Loucy (cell line): Measurements from ENCODE around the gene FAM117B.
"Not testable (repeated sequence)": the region's sequence is repeated elsewhere in the genome, so short reads cannot be mapped to it uniquely, and the experiment has no call there.

Experiments
- H2AFZ ChIP-seq: fragments of 200-600 bp; sonication (generic); 2 replicates; pipeline ENCODE4 v1.6.0; 2016; ENCODE audit warnings: antibody characterized with exemption, mild to moderate bottlenecking, low read length, moderate library complexity
- H3F3A ChIP-seq: fragments of 200-600 bp; 2 replicates; pipeline ENCODE4 v1.6.0; 2016; ENCODE audit warnings: antibody characterized with exemption, low read depth, mild to moderate bottlenecking
- H3K27me3 ChIP-seq: fragments of 200-600 bp; sonication (generic); 2 replicates; pipeline ENCODE4 v1.6.1; 2014; ENCODE audit warnings: low read length, mild to moderate bottlenecking; ENCODE audit not compliant: insufficient read depth, poor library complexity, severe bottlenecking
- H3K36me3 ChIP-seq: fragments of 200-600 bp; sonication (generic); 2 replicates; pipeline ENCODE4 v1.6.1; 2016; ENCODE audit warnings: low read length; ENCODE audit not compliant: insufficient read depth
- H3K4me1 ChIP-seq: fragments of 200-600 bp; sonication (generic); 2 replicates; pipeline ENCODE4 v1.5.1; 2014; ENCODE audit warnings: low read length, mild to moderate bottlenecking; ENCODE audit not compliant: insufficient read depth, poor library complexity, severe bottlenecking
- H3K4me2 ChIP-seq: fragments of 200-600 bp; sonication (generic); 2 replicates; pipeline ENCODE4 v1.6.0; 2014; ENCODE audit warnings: antibody characterized with exemption, low read length, low read depth, mild to moderate bottlenecking; ENCODE audit not compliant: poor library complexity, severe bottlenecking
- H3K4me3 ChIP-seq: fragments of 200-600 bp; sonication (generic); 2 replicates; pipeline ENCODE4 v1.5.1; 2014; ENCODE audit warnings: low read length, mild to moderate bottlenecking, mixed read lengths; ENCODE audit not compliant: poor library complexity, severe bottlenecking
- H3K79me2 ChIP-seq: fragments of 200-600 bp; sonication (generic); 2 replicates; pipeline ENCODE4 v1.6.1; 2014; ENCODE audit warnings: low read length; ENCODE audit not compliant: insufficient read depth
- H3K9ac ChIP-seq: fragments of 200-600 bp; sonication (generic); 2 replicates; pipeline ENCODE4 v1.6.0; 2014; ENCODE audit warnings: mild to moderate bottlenecking, low read depth, low read length, moderate library complexity; ENCODE audit not compliant: poor library complexity, severe bottlenecking
- H3K9me2 ChIP-seq: fragments of 200-600 bp; sonication (generic); replicated peaks from 2 replicates; pipeline ENCODE4 v1.6.1; 2016; ENCODE audit warnings: low read depth, low read length, mixed read lengths
- H3K9me3 ChIP-seq: fragments of 200-600 bp; sonication (generic); 2 replicates; pipeline ENCODE4 v1.6.1; 2014; ENCODE audit warnings: mild to moderate bottlenecking, antibody characterized with exemption, low read length, low read depth; ENCODE audit not compliant: insufficient read depth
- H4K20me1 ChIP-seq: fragments of 200-600 bp; sonication (generic); 2 replicates; pipeline ENCODE4 v1.6.0; 2014; ENCODE audit warnings: antibody characterized with exemption, low read length, mild to moderate bottlenecking; ENCODE audit not compliant: insufficient read depth, poor library complexity, severe bottlenecking
- EZH2phosphoT487 ChIP-seq: fragments of 200-600 bp; IDR thresholded peaks from 2 replicates; pipeline ENCODE4 v1.6.1; 2018; ENCODE audit warnings: antibody characterized with exemption, mild to moderate bottlenecking, moderate library complexity, borderline replicate concordance
- TF ChIP-seq, protein P1 (sequence below): fragments of 200-600 bp; sonication (generic); conservative IDR thresholded peaks from 2 replicates; pipeline ENCODE4 v1.5.1; 2014; ENCODE audit warnings: mild to moderate bottlenecking, antibody characterized with exemption, low read length

FAM117B gene

GRCh38 chr2:202797944-202798343 lies 163.2 kb downstream of the FAM117B start:
- TF ChIP-seq, protein P1, sequence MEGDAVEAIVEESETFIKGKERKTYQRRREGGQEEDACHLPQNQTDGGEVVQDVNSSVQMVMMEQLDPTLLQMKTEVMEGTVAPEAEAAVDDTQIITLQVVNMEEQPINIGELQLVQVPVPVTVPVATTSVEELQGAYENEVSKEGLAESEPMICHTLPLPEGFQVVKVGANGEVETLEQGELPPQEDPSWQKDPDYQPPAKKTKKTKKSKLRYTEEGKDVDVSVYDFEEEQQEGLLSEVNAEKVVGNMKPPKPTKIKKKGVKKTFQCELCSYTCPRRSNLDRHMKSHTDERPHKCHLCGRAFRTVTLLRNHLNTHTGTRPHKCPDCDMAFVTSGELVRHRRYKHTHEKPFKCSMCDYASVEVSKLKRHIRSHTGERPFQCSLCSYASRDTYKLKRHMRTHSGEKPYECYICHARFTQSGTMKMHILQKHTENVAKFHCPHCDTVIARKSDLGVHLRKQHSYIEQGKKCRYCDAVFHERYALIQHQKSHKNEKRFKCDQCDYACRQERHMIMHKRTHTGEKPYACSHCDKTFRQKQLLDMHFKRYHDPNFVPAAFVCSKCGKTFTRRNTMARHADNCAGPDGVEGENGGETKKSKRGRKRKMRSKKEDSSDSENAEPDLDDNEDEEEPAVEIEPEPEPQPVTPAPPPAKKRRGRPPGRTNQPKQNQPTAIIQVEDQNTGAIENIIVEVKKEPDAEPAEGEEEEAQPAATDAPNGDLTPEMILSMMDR: no peak
- TF ChIP-seq EZH2phosphoT487: no peak
- H4K20me1 ChIP-seq: no peaks in the 10 kb centered on the region

GRCh38 chr2:202805911-202806310 lies 171.1 kb downstream of the FAM117B start:
- H4K20me1 ChIP-seq, H3K9ac ChIP-seq, H3K36me3 ChIP-seq, H3K4me3 ChIP-seq, H3F3A ChIP-seq, H3K27me3 ChIP-seq, H3K9me3 ChIP-seq, H3K79me2 ChIP-seq, H2AFZ ChIP-seq, H3K4me2 ChIP-seq, H3K4me1 ChIP-seq, H3K9me2 ChIP-seq: not testable (repeated sequence)

More at GRCh38 chr2:202797944-202798343, 163.2 kb downstream of the FAM117B start:
- H2AFZ ChIP-seq: no peak overlapping the region
- no peak overlapping the region for H3K4me3 ChIP-seq
- H3K4me1 ChIP-seq: no peaks in the 10 kb centered on the region
- H3K79me2 ChIP-seq: no peaks in the 10 kb centered on the region
- no peak overlapping the region for H3K4me2 ChIP-seq
- H3K9me3 ChIP-seq: 0 out of 2 replicates have a peak, but pooled peaks cover 3% of the 10 kb centered on the region
- H3K36me3 ChIP-seq: no peaks in the 10 kb centered on the region
- H3K9ac ChIP-seq: no peak overlapping the region
- no peaks in the 10 kb centered on the region for H3K9me2 ChIP-seq
- no peaks in the 10 kb centered on the region for H3K27me3 ChIP-seq
- no peaks in the 10 kb centered on the region for H3F3A ChIP-seq

DNA sequence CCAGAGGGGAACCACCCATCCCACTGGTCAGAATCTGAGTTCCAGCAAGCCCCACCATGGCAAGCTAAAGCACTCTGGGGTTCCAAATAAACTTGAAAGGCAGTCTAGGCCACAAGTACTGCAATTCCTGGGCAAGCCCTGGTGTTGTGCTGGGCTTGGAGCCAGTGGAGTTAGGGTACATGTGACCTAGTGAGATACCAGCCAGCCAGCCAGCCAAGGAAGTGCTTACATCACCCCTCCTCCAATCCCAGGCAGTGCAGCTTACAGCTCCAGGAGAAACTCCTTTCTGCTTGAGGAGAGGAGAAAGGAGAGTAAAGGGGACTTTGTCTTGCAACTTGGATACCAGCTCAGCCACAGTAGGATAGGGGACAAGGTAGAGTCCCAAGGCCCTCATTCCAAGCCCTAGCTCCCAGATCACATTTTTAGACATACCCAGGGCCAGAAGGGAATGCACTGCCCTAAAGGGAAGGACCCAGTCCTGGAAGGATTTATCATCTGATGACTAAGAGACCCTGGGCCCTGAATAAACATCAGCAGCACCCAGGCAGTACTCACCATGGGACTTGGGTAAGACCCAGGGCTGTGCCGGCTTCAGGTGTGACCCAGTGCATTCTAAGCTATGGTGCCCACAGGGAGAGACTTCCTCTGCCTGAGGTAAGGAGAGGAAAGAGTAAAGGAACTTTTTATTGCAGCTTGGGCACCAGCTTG lies 172.8 kb downstream of the FAM117B start:
- not testable (repeated sequence) for H3K4me1 ChIP-seq, H3K27me3 ChIP-seq, H3K36me3 ChIP-seq, H3K9me3 ChIP-seq, H2AFZ ChIP-seq, H4K20me1 ChIP-seq, H3K9me2 ChIP-seq, H3K4me2 ChIP-seq, H3K79me2 ChIP-seq, H3K9ac ChIP-seq, H3K4me3 ChIP-seq, H3F3A ChIP-seq

GRCh38 chr2:202808754-202809153 lies 174.0 kb downstream of the FAM117B start:
- no peak overlapping the region for H3K9ac ChIP-seq

More at GRCh38 chr2:202808754-202809153, 174.0 kb downstream of the FAM117B start:
- no peak for TF ChIP-seq EZH2phosphoT487
- TF ChIP-seq, protein P1: no peak
- Histone ChIP-seq H2AFZ (no peak overlapping the region), H3K36me3 (no peaks in the 10 kb centered on the region), H3K27me3 (no peaks in the 10 kb centered on the region), H3K9me2 (no peaks in the 10 kb centered on the region), H4K20me1 (no peaks in the 10 kb centered on the region), H3K79me2 (no peaks in the 10 kb centered on the region), H3K4me2 (no peak overlapping the region), H3K4me3 (no peak overlapping the region), H3K9me3 (no peaks in the 10 kb centered on the region), H3F3A (no peaks in the 10 kb centered on the region), H3K4me1 (no peaks in the 10 kb centered on the region)
